BE2C (cell line): ENCODE data around the gene HAO1.

Experiments
- DNase-seq: peaks from one replicate; pipeline ENCODE4 v3.0.0-alpha.2; 2020
- H3K27me3 ChIP-seq: fragments of 250-450 bp; sonication (Bioruptor Pico); 2 replicates; pipeline ENCODE4 v1.5.1; 2020; ENCODE audit warnings: mild to moderate bottlenecking
- H3K36me3 ChIP-seq: fragments of 250-450 bp; sonication (Bioruptor Pico); 2 replicates; pipeline ENCODE4 v1.5.1; 2020; ENCODE audit warnings: mild to moderate bottlenecking
- H3K4me1 ChIP-seq: fragments of 250-450 bp; sonication (Bioruptor Pico); 2 replicates; pipeline ENCODE4 v1.5.1; 2020
- H3K4me3 ChIP-seq: 2 replicates; pipeline ENCODE4 v1.5.1; 2011; ENCODE audit warnings: low read depth, low read length
- H3K9me3 ChIP-seq: fragments of 250-450 bp; sonication (Bioruptor Pico); 2 replicates; pipeline ENCODE4 v1.5.1; 2020
- CTCF ChIP-seq: IDR thresholded peaks from 2 replicates; pipeline ENCODE4 v1.5.1; 2012; ENCODE audit warnings: mild to moderate bottlenecking, low read depth, low read length

The HAO1 gene

GRCh38 chr20:7935027-7935551, 5.2 kb downstream of the HAO1 start:
- H3K36me3 ChIP-seq = no peaks in the 10 kb centered on the region
- no peak for DNase-seq
- no peak for TF ChIP-seq CTCF
- no peaks in the 10 kb centered on the region for H3K9me3 ChIP-seq
- H3K4me1 ChIP-seq = no peaks in the 10 kb centered on the region
- H3K4me3 ChIP-seq = no peak overlapping the region
- no peaks in the 10 kb centered on the region for H3K27me3 ChIP-seq

GRCh38 chr20:7933346-7933745, 6.9 kb downstream of the HAO1 start:
- TF ChIP-seq CTCF = no peak

GRCh38 chr20:7930343-7930742, 9.9 kb downstream of the HAO1 start:
- Histone ChIP-seq H3K9me3 (no peaks in the 10 kb centered on the region), H3K27me3 (peaks cover 7% of the 10 kb centered on the region; the same call in 1 of the 2 replicates), H3K36me3 (no peaks in the 10 kb centered on the region), H3K4me1 (no peaks in the 10 kb centered on the region), H3K4me3 (no peak overlapping the region)
- no peak for TF ChIP-seq CTCF
- no peak for DNase-seq

More at GRCh38 chr20:7933346-7933745, 6.9 kb downstream of the HAO1 start:
- no peak for DNase-seq
- no peak overlapping the region for H3K4me3 ChIP-seq
- no peaks in the 10 kb centered on the region for H3K27me3 ChIP-seq
- H3K4me1 ChIP-seq = no peaks in the 10 kb centered on the region
- H3K9me3 ChIP-seq = no peaks in the 10 kb centered on the region
- H3K36me3 ChIP-seq = no peaks in the 10 kb centered on the region

GRCh38 chr20:7926767-7927166, 13.5 kb downstream of the HAO1 start:
- H3K36me3 ChIP-seq = no peaks in the 10 kb centered on the region
- no peak for DNase-seq
- H3K27me3 ChIP-seq = peaks cover 22% of the 10 kb centered on the region
- no peaks in the 10 kb centered on the region for H3K9me3 ChIP-seq
- no peak overlapping the region for H3K4me3 ChIP-seq
- no peaks in the 10 kb centered on the region for H3K4me1 ChIP-seq
- TF ChIP-seq CTCF = peak; percentile 69

- H3K9me3 ChIP-seq = no peaks in the 10 kb centered on the region
- no peak for DNase-seq
- no peak for TF ChIP-seq CTCF
- no peaks in the 10 kb centered on the region for H3K36me3 ChIP-seq
- peaks cover 22% of the 10 kb centered on the region for H3K27me3 ChIP-seq
- no peaks in the 10 kb centered on the region for H3K4me1 ChIP-seq
- H3K4me3 ChIP-seq = no peak overlapping the region
Measured at GRCh38 chr20:7926323-7926722, 13.9 kb downstream of the HAO1 start.

- no peak overlapping the region for H3K4me3 ChIP-seq
- no peaks in the 10 kb centered on the region for H3K9me3 ChIP-seq
- no peak for DNase-seq
- H3K4me1 ChIP-seq = no peaks in the 10 kb centered on the region
- peaks cover 27% of the 10 kb centered on the region for H3K27me3 ChIP-seq
- no peak for TF ChIP-seq CTCF
- no peaks in the 10 kb centered on the region for H3K36me3 ChIP-seq
Measured at GRCh38 chr20:7924692-7925091, 15.6 kb downstream of the HAO1 start.
